Lower leg skin (tissue), 4 donors: Measurements from ENCODE around the gene PPP1R12C. TPM values are rescaled to one million over a fixed set of nuclear protein-coding genes. Genes with fewer than 3 reads are reported as not detected.
"Not testable (repeated sequence)": the region's sequence is repeated elsewhere in the genome, so short reads cannot be mapped to it uniquely, and the experiment has no call there.

Source experiments
- DNase-seq, 2 donors: peaks; one replicate each; pipeline ENCODE4 v3.0.0-alpha.2; 2019; ENCODE audit warnings: low spot score in 2 of 2
- H3K4me3 ChIP-seq: fragments of 200-600 bp; sonication (generic); 2 replicates; pipeline ENCODE4 v1.5.1; 2017; ENCODE audit warnings: mild to moderate bottlenecking, low read depth; ENCODE audit not compliant: poor library complexity, severe bottlenecking
- CTCF ChIP-seq, 3 donors: fragments of 450-650 bp; IDR thresholded peaks; one replicate each; pipeline ENCODE4 v1.5.1; 2016; ENCODE audit warnings: antibody characterized with exemption in 3 of 3, mild to moderate bottlenecking in 3 of 3, moderate library complexity in 2 of 3
- POLR2A ChIP-seq, 2 donors: fragments of 450-650 bp; IDR thresholded peaks; one replicate each; pipeline ENCODE4 v1.6.1; 2016 to 2017; ENCODE audit warnings: antibody characterized with exemption in 2 of 2, mild to moderate bottlenecking in 1 of 2, moderate library complexity in 1 of 2
- WGBS, 2 donors: methylation state at CpG; one replicate each; pipeline ENCODE4 v1.1.5; 2018; 5-methylcytosine and 5-hydroxymethylcytosine counted together
- intact Hi-C: fragments of 100-400 bp; cut with DNase I; formaldehyde crosslinking; loops from one replicate; pipeline ENCODE4 v1.15.0; 2023; ENCODE audit warnings: low total_unique reads
- total RNA-seq, 4 donors: library from RNA; depleted of rRNA; stranded (reverse); fragments of >200 nt; gene quantifications; one replicate each; pipeline ENCODE4 v1.1.0, GENCODE V29; 2016

Gene PPP1R12C
- total RNA-seq, 4 donors from 2014 or later: 55.5 to 103 (median 79.4) TPM

GRCh38 chr19:55111238-55111831 lies 6.1 kb downstream of the PPP1R12C start:
- no peak overlapping the region for H3K4me3 ChIP-seq
- DNase-seq: no peak
- intact Hi-C loops: no loop called here
- WGBS, 2 donors: 64 to 75% methylated on average over 21 of the region's 21 CpGs
- no peak for TF ChIP-seq POLR2A (IDR thresholded peaks at IDR 0.05)
- no peak for TF ChIP-seq CTCF (IDR thresholded peaks at IDR 0.05)

GRCh38 chr19:55109527-55110291 lies 7.7 kb downstream of the PPP1R12C start:
- H3K4me3 ChIP-seq: no peak overlapping the region
- TF ChIP-seq POLR2A (IDR thresholded peaks at IDR 0.05): no peak
- no peak for TF ChIP-seq CTCF (IDR thresholded peaks at IDR 0.05)
- intact Hi-C loops: no loop called here
- DNase-seq: no peak
- WGBS, 2 donors: 77 to 80% methylated on average over 19 to 20 of the region's 20 CpGs

GRCh38 chr19:55107252-55107651 lies 10.2 kb downstream of the PPP1R12C start:
- 93 to 98% methylated on average over 3 of the region's 3 CpGs for WGBS, 2 donors
- intact Hi-C loops, DNase-seq, H3K4me3 ChIP-seq: not testable (repeated sequence)

GRCh38 chr19:55106591-55106990 lies 10.8 kb downstream of the PPP1R12C start:
- WGBS, 2 donors: 83 to 91% methylated on average over 6 of the region's 6 CpGs
- intact Hi-C loops: no loop called here
- TF ChIP-seq POLR2A (IDR thresholded peaks at IDR 0.05) (no peak), CTCF (IDR thresholded peaks at IDR 0.05) (no peak)
- no peak overlapping the region for H3K4me3 ChIP-seq
- no peak for DNase-seq

GRCh38 chr19:55105237-55105636 lies 12.2 kb downstream of the PPP1R12C start:
- H3K4me3 ChIP-seq: no peak overlapping the region
- intact Hi-C loops: no loop called here
- TF ChIP-seq POLR2A (IDR thresholded peaks at IDR 0.05) (no peak), CTCF (IDR thresholded peaks at IDR 0.05) (no peak)
- 87 to 88% methylated on average over 2 of the region's 2 CpGs for WGBS, 2 donors
- DNase-seq: no peak

- no peak overlapping the region for H3K4me3 ChIP-seq
- 94% methylated on average over 9 of the region's 9 CpGs for WGBS, 2 donors
- intact Hi-C loops: no loop called here
- TF ChIP-seq CTCF (IDR thresholded peaks at IDR 0.05) (no peak), POLR2A (IDR thresholded peaks at IDR 0.05) (no peak)
- no peak for DNase-seq
Measured at GRCh38 chr19:55103190-55103589, 14.2 kb downstream of the PPP1R12C start.
